Suprapubic skin (tissue), 4 donors: Measurements from ENCODE around the gene BTF3. TPM values are rescaled to one million over a fixed set of nuclear protein-coding genes. Genes with fewer than 3 reads are reported as not detected.

Experiments
- DNase-seq, 2 donors: peaks; one replicate each; pipeline ENCODE4 v3.0.0-alpha.2; 2019; ENCODE audit warnings: low spot score in 2 of 2
- H3K27ac ChIP-seq: fragments of 200-600 bp; sonication (generic); one replicate; pipeline ENCODE4 v1.5.1; 2019
- H3K27me3 ChIP-seq: fragments of 200-600 bp; sonication (generic); one replicate; pipeline ENCODE4 v1.5.1; 2019
- H3K36me3 ChIP-seq: fragments of 200-600 bp; sonication (generic); one replicate; pipeline ENCODE4 v1.5.1; 2019
- H3K4me1 ChIP-seq: fragments of 200-600 bp; sonication (generic); one replicate; pipeline ENCODE4 v1.5.1; 2019
- H3K4me3 ChIP-seq: fragments of 200-600 bp; sonication (generic); one replicate; pipeline ENCODE4 v1.5.1; 2019; ENCODE audit warnings: mild to moderate bottlenecking
- H3K9me3 ChIP-seq: fragments of 200-600 bp; sonication (generic); one replicate; pipeline ENCODE4 v1.5.1; 2019
- EP300 ChIP-seq: sonication (generic); formaldehyde crosslinking; IDR thresholded peaks from one replicate; pipeline ENCODE4 v1.6.1; 2017; ENCODE audit warnings: antibody characterized with exemption
- POLR2A ChIP-seq, 2 donors: fragments of 450-650 bp; IDR thresholded peaks; one replicate each; pipeline ENCODE4 v1.6.1; 2017; ENCODE audit warnings: antibody characterized with exemption in 2 of 2, mild to moderate bottlenecking in 2 of 2, moderate library complexity in 2 of 2
- POLR2AphosphoS5 ChIP-seq, 3 donors: sonication (generic); formaldehyde crosslinking; IDR thresholded peaks; one replicate each; pipeline ENCODE4 v1.6.1; 2017; ENCODE audit warnings: antibody characterized with exemption in 3 of 3
- WGBS: methylation state at CpG from one replicate; pipeline ENCODE4 v1.1.5; 2018; 5-methylcytosine and 5-hydroxymethylcytosine counted together
- total RNA-seq, 4 donors: library from RNA; depleted of rRNA; stranded (reverse); fragments of >200 nt; gene quantifications; one replicate each; pipeline ENCODE4 v1.1.0, GENCODE V29; 2016
- TF ChIP-seq, protein P1 (sequence below), 2 donors: fragments of 200-600 bp in 1 of 2; fragments of 450-650 bp in 1 of 2; sonication (generic) in 1 of 2; IDR thresholded peaks; one replicate each; pipeline ENCODE4 v1.5.1; 2016 to 2019; ENCODE audit warnings: antibody characterized with exemption in 2 of 2, mild to moderate bottlenecking in 1 of 2, moderate library complexity in 1 of 2

BTF3 gene
- total RNA-seq, 4 donors from 2014 or later, result 473 to 851 (median 620) TPM

- Histone ChIP-seq H3K27me3 (no peaks in the 10 kb centered on the region), H3K4me1 (peaks cover 8% of the 10 kb centered on the region), H3K4me3 (no peak overlapping the region), H3K27ac (no peak overlapping the region), H3K9me3 (no peaks in the 10 kb centered on the region), H3K36me3 (no peaks in the 10 kb centered on the region)
- DNase-seq, result no peak
- TF ChIP-seq POLR2AphosphoS5 (IDR thresholded peaks at IDR 0.05) (no peak), EP300 (no peak), POLR2A (IDR thresholded peaks at IDR 0.05) (no peak)
- TF ChIP-seq, protein P1, sequence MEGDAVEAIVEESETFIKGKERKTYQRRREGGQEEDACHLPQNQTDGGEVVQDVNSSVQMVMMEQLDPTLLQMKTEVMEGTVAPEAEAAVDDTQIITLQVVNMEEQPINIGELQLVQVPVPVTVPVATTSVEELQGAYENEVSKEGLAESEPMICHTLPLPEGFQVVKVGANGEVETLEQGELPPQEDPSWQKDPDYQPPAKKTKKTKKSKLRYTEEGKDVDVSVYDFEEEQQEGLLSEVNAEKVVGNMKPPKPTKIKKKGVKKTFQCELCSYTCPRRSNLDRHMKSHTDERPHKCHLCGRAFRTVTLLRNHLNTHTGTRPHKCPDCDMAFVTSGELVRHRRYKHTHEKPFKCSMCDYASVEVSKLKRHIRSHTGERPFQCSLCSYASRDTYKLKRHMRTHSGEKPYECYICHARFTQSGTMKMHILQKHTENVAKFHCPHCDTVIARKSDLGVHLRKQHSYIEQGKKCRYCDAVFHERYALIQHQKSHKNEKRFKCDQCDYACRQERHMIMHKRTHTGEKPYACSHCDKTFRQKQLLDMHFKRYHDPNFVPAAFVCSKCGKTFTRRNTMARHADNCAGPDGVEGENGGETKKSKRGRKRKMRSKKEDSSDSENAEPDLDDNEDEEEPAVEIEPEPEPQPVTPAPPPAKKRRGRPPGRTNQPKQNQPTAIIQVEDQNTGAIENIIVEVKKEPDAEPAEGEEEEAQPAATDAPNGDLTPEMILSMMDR (IDR thresholded peaks at IDR 0.05), result no peak
- 97% methylated on average over 1 of the region's 1 CpG for WGBS
Measured at GRCh38 chr5:73523861-73524260, 25.6 kb downstream of the BTF3 start.

GRCh38 chr5:73525606-73526203, 27.5 kb downstream of the BTF3 start:
- Histone ChIP-seq H3K4me1 (no peaks in the 10 kb centered on the region), H3K27me3 (no peaks in the 10 kb centered on the region), H3K27ac (no peak overlapping the region), H3K4me3 (no peak overlapping the region), H3K36me3 (no peaks in the 10 kb centered on the region), H3K9me3 (no peaks in the 10 kb centered on the region)
- TF ChIP-seq, protein P1 (IDR thresholded peaks at IDR 0.05), result no peak
- TF ChIP-seq EP300, result no peak
- TF ChIP-seq POLR2A (IDR thresholded peaks at IDR 0.05), result no peak
- TF ChIP-seq POLR2AphosphoS5 (IDR thresholded peaks at IDR 0.05), result no peak
- 73% methylated on average over 3 of the region's 3 CpGs for WGBS
- no peak for DNase-seq

GRCh38 chr5:73528248-73528647, 30.0 kb downstream of the BTF3 start:
- Histone ChIP-seq H3K27ac (no peak overlapping the region), H3K27me3 (no peaks in the 10 kb centered on the region), H3K4me1 (no peaks in the 10 kb centered on the region), H3K4me3 (no peak overlapping the region), H3K9me3 (no peaks in the 10 kb centered on the region), H3K36me3 (no peaks in the 10 kb centered on the region)
- 79% methylated on average over 3 of the region's 3 CpGs for WGBS
- no peak for TF ChIP-seq POLR2A (IDR thresholded peaks at IDR 0.05)
- no peak for TF ChIP-seq EP300
- no peak for TF ChIP-seq POLR2AphosphoS5 (IDR thresholded peaks at IDR 0.05)
- TF ChIP-seq, protein P1 (IDR thresholded peaks at IDR 0.05), result no peak
- DNase-seq, result no peak

- Histone ChIP-seq H3K9me3 (no peaks in the 10 kb centered on the region), H3K27ac (no peak overlapping the region)
Measured at GRCh38 chr5:73529081-73529480, 30.8 kb downstream of the BTF3 start.

DNA sequence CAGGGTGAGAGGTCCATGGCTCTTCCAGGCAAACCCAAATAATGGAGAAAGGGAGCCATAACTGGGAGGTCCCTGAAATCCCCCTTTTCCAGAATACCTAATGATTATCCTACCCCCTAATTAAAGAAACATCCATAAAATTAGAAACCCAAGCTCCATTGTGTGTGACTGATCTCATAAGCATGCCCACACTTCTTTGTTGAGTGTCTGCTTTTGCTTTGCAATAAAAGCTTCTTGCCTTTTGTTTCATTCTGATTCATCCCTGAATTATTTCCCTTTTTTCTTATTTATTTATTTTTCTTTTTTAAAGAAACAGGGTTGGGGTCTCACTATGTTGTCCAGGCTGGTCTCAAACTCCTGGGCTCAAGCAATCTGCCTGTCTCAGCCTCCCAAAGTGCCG, 33.1 kb downstream of the BTF3 start:
- TF ChIP-seq POLR2A (IDR thresholded peaks at IDR 0.05), result no peak
- TF ChIP-seq, protein P1 (IDR thresholded peaks at IDR 0.05), result no peak
- Histone ChIP-seq H3K27ac (no peak overlapping the region), H3K9me3 (no peaks in the 10 kb centered on the region), H3K4me3 (no peak overlapping the region), H3K36me3 (no peaks in the 10 kb centered on the region), H3K4me1 (no peaks in the 10 kb centered on the region), H3K27me3 (no peaks in the 10 kb centered on the region)
- WGBS, result 73% methylated on average over 1 of the region's 1 CpG
- no peak for DNase-seq

More at GRCh38 chr5:73529081-73529480, 30.8 kb downstream of the BTF3 start:
- Histone ChIP-seq H3K4me1 (no peaks in the 10 kb centered on the region), H3K36me3 (no peaks in the 10 kb centered on the region), H3K27me3 (no peaks in the 10 kb centered on the region), H3K4me3 (no peak overlapping the region)
- TF ChIP-seq, protein P1 (IDR thresholded peaks at IDR 0.05), result no peak
- TF ChIP-seq EP300 (no peak), POLR2A (IDR thresholded peaks at IDR 0.05) (no peak), POLR2AphosphoS5 (IDR thresholded peaks at IDR 0.05) (no peak)
- no peak for DNase-seq
- 88% methylated on average over 1 of the region's 1 CpG for WGBS
